Measurements from ENCODE around the gene PMEL. TPM values are rescaled to one million over a fixed set of nuclear protein-coding genes. Genes with fewer than 3 reads are reported as not detected.
"Not testable (repeated sequence)": the region's sequence is repeated elsewhere in the genome, so short reads cannot be mapped to it uniquely, and the experiment has no call there.

Gene PMEL
- 0.76 and 0.87 TPM in 2 replicates for total RNA-seq (2012; rRNA removed)

- Histone ChIP-seq H3K27me3 (ENCODE audit: control insufficient read depth, insufficient read depth, low read length) (no peaks in the 10 kb centered on the region), H3K4me2 (ENCODE audit: low read length) (peak within 1 kb of the TSS; percentile 83), H3K9me3 (replicated peaks; ENCODE audit: low read length) (no peaks in the 10 kb centered on the region), H3K36me3 (ENCODE audit: insufficient read depth, low read length) (peaks cover 2% of the 10 kb centered on the region), H3K4me1 (ENCODE audit: control insufficient read depth, insufficient read depth, low read length) (peaks cover 13% of the 10 kb centered on the region), H3K4me3 (ENCODE audit: low read length) (peak within 1 kb of the TSS; percentile 85), H3K9ac (ENCODE audit: low read depth, low read length) (peak within 1 kb of the TSS; percentile 91)
Measured at GRCh38 chr12:55965941-55966407, at the start of gene PMEL. TSS of gene PMEL (minus strand) at chr12:55966042. CDS start at chr12:55966011, 31 bp downstream.

- Histone ChIP-seq H3K36me3 (ENCODE audit: insufficient read depth, low read length) (no peaks in the 10 kb centered on the region), H3K9ac (ENCODE audit: low read depth, low read length) (no peak overlapping the region), H3K4me3 (ENCODE audit: low read length) (no peak overlapping the region), H3K9me3 (replicated peaks; ENCODE audit: low read length) (no peaks in the 10 kb centered on the region), H3K27me3 (ENCODE audit: control insufficient read depth, insufficient read depth, low read length) (no peaks in the 10 kb centered on the region), H3K4me2 (ENCODE audit: low read length) (no peak overlapping the region), H3K4me1 (ENCODE audit: control insufficient read depth, insufficient read depth, low read length) (no peaks in the 10 kb centered on the region)
Measured at GRCh38 chr12:56014205-56014604, 48.4 kb upstream of the PMEL start.

- Histone ChIP-seq H3K27me3 (ENCODE audit: control insufficient read depth, insufficient read depth, low read length) (no peaks in the 10 kb centered on the region), H3K9ac (ENCODE audit: low read depth, low read length) (no peak overlapping the region), H3K9me3 (replicated peaks; ENCODE audit: low read length) (no peaks in the 10 kb centered on the region), H3K4me1 (ENCODE audit: control insufficient read depth, insufficient read depth, low read length) (no peaks in the 10 kb centered on the region), H3K4me2 (ENCODE audit: low read length) (no peak overlapping the region), H3K4me3 (ENCODE audit: low read length) (no peak overlapping the region), H3K36me3 (ENCODE audit: insufficient read depth, low read length) (no peaks in the 10 kb centered on the region)
Measured at GRCh38 chr12:56013482-56013881, 47.6 kb upstream of the PMEL start.

DNA sequence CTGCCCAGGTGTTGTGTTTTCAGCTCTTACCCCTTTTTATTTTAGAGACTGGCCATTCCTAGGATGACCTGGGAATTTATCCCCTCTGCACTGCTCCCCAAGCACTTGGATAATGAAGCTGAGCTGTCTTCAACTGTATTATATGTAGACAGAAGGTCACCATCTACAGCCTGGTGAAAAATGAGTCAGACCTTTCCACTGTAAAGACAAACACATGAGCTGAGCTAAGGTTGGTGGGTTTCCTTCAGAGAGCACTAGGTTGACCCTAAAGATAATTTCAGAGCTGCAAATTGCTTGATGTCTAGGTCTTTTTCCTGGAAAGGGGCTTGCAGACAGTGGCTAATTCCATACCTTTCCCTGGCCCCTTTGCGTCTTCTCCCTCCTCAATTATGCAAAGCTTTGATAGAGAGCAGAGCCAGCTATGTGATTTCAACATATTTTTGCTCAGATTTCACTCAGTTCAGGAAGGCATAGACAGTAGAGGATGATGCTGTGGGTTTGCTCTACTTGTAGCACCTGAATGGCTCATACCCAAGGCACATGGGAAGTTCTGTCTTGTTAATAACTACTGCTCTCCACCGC is 45.8 kb upstream of the PMEL start:
- Histone ChIP-seq H3K4me1 (ENCODE audit: control insufficient read depth, insufficient read depth, low read length) (peaks cover 5% of the 10 kb centered on the region), H3K9me3 (replicated peaks; ENCODE audit: low read length) (no peaks in the 10 kb centered on the region), H3K4me3 (ENCODE audit: low read length) (no peak overlapping the region), H3K4me2 (ENCODE audit: low read length) (no peak overlapping the region), H3K36me3 (ENCODE audit: insufficient read depth, low read length) (no peaks in the 10 kb centered on the region), H3K9ac (ENCODE audit: low read depth, low read length) (no peak overlapping the region), H3K27me3 (ENCODE audit: control insufficient read depth, insufficient read depth, low read length) (no peaks in the 10 kb centered on the region)

DNA sequence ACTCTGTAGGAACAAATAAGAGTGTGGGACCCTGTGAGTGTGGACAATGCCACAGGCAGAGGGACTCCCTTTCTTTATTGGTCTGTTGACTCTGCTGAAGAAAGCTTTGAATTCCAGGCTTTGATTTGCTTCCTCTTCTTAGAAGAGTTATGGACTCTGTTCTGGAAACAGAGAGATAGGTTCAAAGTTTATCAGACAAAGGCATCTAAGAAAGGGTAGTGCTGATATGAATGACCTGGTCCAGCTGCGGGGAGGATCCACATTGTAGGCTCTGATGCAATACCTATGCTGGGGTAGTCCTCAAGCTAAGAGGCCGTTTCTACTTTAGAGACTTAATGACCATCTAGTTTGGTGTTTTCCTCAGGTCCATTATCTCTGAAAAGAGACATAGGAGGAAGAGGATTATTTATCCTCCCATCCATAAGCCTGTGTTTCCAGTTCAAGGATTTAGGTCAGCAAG is 44.3 kb upstream of the PMEL start:
- Histone ChIP-seq H3K36me3 (ENCODE audit: insufficient read depth, low read length) (no peaks in the 10 kb centered on the region), H3K9ac (ENCODE audit: low read depth, low read length) (no peak overlapping the region), H3K4me1 (ENCODE audit: control insufficient read depth, insufficient read depth, low read length) (peaks cover 5% of the 10 kb centered on the region), H3K9me3 (replicated peaks; ENCODE audit: low read length) (no peaks in the 10 kb centered on the region), H3K4me2 (ENCODE audit: low read length) (no peak overlapping the region), H3K27me3 (ENCODE audit: control insufficient read depth, insufficient read depth, low read length) (no peaks in the 10 kb centered on the region), H3K4me3 (ENCODE audit: low read length) (no peak overlapping the region)

DNA sequence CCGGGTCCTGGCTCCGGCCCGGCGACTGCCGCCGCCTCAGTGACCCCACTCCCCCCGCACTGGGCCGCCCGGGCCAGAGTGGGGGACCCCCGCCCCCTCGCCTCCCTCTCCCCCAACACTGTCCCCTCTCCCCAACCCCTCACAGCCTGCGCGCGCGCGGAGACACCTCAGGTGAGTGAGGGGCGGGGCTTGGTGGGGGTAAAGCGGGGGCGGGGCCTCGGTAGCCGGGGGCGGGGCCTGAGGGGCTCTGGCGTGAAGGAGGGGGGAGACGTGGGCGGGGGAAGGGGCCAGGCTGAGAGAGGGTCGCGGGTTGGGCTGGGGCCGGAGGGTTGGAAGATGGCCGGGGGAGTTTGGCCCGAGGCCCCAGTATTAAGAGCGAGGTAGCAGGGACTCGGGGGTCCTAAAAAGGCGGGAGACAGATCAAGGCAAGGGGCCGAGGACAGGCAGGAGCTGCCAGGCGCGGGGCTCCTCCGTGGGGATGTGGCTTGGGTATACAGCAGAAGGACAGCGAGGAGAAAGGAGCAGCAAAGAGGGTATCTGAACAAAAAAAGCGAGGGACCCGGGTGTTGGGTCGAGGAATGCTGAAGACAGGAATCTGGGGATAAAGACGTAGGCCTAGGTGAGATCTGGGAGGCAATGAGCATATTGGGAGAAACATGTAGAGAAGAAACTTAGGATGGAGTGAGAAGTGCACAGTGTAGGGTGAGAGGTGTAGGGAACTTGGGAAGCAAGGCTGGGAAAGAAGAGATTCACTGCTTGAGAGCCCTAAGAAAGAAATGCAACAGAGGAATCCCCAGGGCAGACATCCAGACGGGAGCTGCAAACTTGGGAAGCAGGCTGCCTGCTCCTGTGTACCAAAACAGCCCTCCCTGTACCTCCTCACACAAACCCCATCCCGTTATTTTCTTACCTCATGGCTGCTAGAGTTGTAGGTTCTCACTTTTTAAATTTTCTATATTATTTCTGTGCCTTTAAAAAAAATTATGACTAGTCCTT is 42.0 kb upstream of the PMEL start:
- Histone ChIP-seq H3K36me3 (ENCODE audit: insufficient read depth, low read length) (no peaks in the 10 kb centered on the region), H3K9me3 (replicated peaks; ENCODE audit: low read length) (no peaks in the 10 kb centered on the region), H3K4me3 (ENCODE audit: low read length) (peak overlapping the region; percentile 82), H3K27me3 (ENCODE audit: control insufficient read depth, insufficient read depth, low read length) (no peaks in the 10 kb centered on the region), H3K4me1 (ENCODE audit: control insufficient read depth, insufficient read depth, low read length) (peaks cover 5% of the 10 kb centered on the region), H3K9ac (ENCODE audit: low read depth, low read length) (peak overlapping the region; percentile 71), H3K4me2 (ENCODE audit: low read length) (peak overlapping the region; percentile 99)

DNA sequence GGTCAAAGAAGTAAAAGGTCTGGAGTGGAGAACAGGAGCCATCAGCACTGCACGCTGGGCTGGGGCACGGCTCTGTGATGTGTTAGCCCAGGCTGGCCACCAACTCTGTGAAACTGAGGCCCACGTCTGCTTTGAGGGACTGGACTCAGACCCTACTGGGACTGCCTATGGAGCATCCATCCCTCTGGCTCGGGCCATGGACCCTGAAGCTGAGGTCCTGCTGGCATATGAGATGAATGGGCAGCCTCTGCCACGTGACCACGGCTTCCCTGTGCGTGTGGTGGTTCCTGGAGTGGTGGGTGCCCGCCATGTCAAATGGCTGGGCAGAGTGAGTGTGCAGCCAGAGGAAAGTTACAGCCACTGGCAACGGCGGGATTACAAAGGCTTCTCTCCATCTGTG is 38.4 kb upstream of the PMEL start:
- Histone ChIP-seq H3K27me3 (ENCODE audit: control insufficient read depth, insufficient read depth, low read length) (no peaks in the 10 kb centered on the region), H3K4me3 (ENCODE audit: low read length) (no peak overlapping the region), H3K36me3 (ENCODE audit: insufficient read depth, low read length) (no peaks in the 10 kb centered on the region), H3K9me3 (replicated peaks; ENCODE audit: low read length) (no peaks in the 10 kb centered on the region), H3K9ac (ENCODE audit: low read depth, low read length) (no peak overlapping the region), H3K4me1 (ENCODE audit: control insufficient read depth, insufficient read depth, low read length) (peaks cover 5% of the 10 kb centered on the region), H3K4me2 (ENCODE audit: low read length) (no peak overlapping the region)

GRCh38 chr12:56003376-56003775 is 37.5 kb upstream of the PMEL start:
- H3K9ac ChIP-seq (ENCODE audit: low read depth, low read length); H3K4me2 ChIP-seq (ENCODE audit: low read length); H3K4me1 ChIP-seq (ENCODE audit: control insufficient read depth, insufficient read depth, low read length); H3K4me3 ChIP-seq (ENCODE audit: low read length); H3K36me3 ChIP-seq (ENCODE audit: insufficient read depth, low read length); H3K27me3 ChIP-seq (ENCODE audit: control insufficient read depth, insufficient read depth, low read length); H3K9me3 ChIP-seq (replicated peaks; ENCODE audit: low read length): not testable (repeated sequence)

DNA sequence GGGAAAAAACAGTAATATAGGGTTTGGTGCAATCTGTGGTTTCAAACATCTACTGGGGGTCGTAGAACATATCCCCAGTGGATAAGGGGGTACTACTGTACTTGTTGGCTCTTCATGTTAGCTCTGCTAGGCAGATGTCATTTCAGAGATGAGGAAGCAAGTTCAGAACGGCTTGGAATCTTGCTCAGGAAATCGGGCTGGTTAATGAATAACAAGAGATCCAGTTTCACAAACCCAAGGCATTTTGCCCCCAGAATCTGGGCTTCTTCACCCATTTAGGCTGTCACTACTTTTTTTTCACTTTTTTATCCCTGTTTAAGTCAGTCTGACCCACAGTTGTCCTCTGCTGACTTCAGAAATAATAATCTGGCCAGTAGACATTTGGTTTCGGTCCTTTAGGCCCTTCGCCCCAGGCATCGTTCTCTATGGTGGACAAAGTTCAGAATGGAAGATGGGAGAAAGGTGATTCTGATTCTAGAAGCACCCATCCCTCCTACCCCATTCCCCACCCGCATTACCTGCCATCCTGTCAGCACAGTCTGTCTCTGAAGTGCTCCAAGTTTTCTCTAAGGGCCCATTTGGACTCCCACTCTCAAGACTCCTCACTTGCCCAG is 35.8 kb upstream of the PMEL start:
- H3K4me3 ChIP-seq (ENCODE audit: low read length) = no peak overlapping the region
- no peaks in the 10 kb centered on the region for H3K9me3 ChIP-seq (replicated peaks; ENCODE audit: low read length)
- peaks cover 7% of the 10 kb centered on the region for H3K4me1 ChIP-seq (ENCODE audit: control insufficient read depth, insufficient read depth, low read length)
- no peaks in the 10 kb centered on the region for H3K36me3 ChIP-seq (ENCODE audit: insufficient read depth, low read length)
- H3K9ac ChIP-seq (ENCODE audit: low read depth, low read length) = no peak overlapping the region
- no peak overlapping the region for H3K4me2 ChIP-seq (ENCODE audit: low read length)
- H3K27me3 ChIP-seq (ENCODE audit: control insufficient read depth, insufficient read depth, low read length) = no peaks in the 10 kb centered on the region

- not testable (repeated sequence) for H3K9me3 ChIP-seq (replicated peaks; ENCODE audit: low read length); H3K27me3 ChIP-seq (ENCODE audit: control insufficient read depth, insufficient read depth, low read length); H3K9ac ChIP-seq (ENCODE audit: low read depth, low read length); H3K36me3 ChIP-seq (ENCODE audit: insufficient read depth, low read length); H3K4me3 ChIP-seq (ENCODE audit: low read length); H3K4me2 ChIP-seq (ENCODE audit: low read length)
- peaks cover 11% of the 10 kb centered on the region for H3K4me1 ChIP-seq (ENCODE audit: control insufficient read depth, insufficient read depth, low read length)
Measured at GRCh38 chr12:55999999-56000540, 34.2 kb upstream of the PMEL start.

DNA sequence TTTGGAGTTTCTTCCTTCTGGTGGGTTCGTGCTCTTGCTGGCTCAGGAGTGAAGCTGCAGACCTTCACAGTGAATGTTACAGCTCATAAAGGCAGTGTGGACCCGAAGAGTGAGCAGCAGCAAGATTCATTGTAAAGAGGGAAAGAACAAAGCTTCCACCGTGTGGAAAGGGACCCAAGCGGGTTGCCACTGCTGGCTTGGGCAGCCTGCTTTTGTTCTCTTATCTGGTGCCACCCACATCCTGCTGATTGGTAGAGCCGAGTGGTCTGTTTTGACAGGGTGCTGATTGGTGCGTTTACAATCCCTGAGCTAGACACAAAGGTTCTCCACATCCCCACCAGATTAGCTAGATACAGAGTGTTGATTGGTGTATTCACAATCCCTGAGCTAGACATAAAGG is 33.7 kb upstream of the PMEL start:
- H3K36me3 ChIP-seq (ENCODE audit: insufficient read depth, low read length); H3K9ac ChIP-seq (ENCODE audit: low read depth, low read length); H3K27me3 ChIP-seq (ENCODE audit: control insufficient read depth, insufficient read depth, low read length); H3K4me3 ChIP-seq (ENCODE audit: low read length); H3K9me3 ChIP-seq (replicated peaks; ENCODE audit: low read length); H3K4me2 ChIP-seq (ENCODE audit: low read length): not testable (repeated sequence)
- peaks cover 11% of the 10 kb centered on the region for H3K4me1 ChIP-seq (ENCODE audit: control insufficient read depth, insufficient read depth, low read length)

All from skeletal muscle satellite cell (primary cell).